Right ventricle myocardium superior (tissue), 1 donor: ENCODE measurements around the gene SMOC1. TPM values are rescaled to one million over a fixed set of nuclear protein-coding genes. Genes with fewer than 3 reads are reported as not detected.

Experiments
- ATAC-seq: fragments of 200-7000 bp; cut with Tn5 transposase; one replicate; pipeline ENCODE4 v1.9.1; 2020; ENCODE audit warnings: mild to moderate bottlenecking; ENCODE audit not compliant: poor library complexity
- DNase-seq: peaks from one replicate; pipeline ENCODE4 v3.0.0-alpha.2; 2020
- intact Hi-C: fragments of 100-400 bp; cut with DNase I; formaldehyde crosslinking; loops from one replicate; pipeline ENCODE4 v1.11.2; 2022
- long read RNA-seq: library from polyadenylated mRNA; unstranded; transcript quantifications from one replicate; pipeline ENCODE4 v2.0.0, GENCODE V29; 2021
- total RNA-seq: library from RNA; stranded (reverse); fragmentation: NEBNext Ultra II Directional; extraction: Animal tissue kit (Norgen Biotek cat#: 25700); gene quantifications from one replicate; pipeline ENCODE4 v1.2.1, GENCODE V29; 2021
- donor health status: DM: no; HTN: yes; CAD: no; lungs with severe emphysema.

Gene SMOC1
- total RNA-seq: 1.8 TPM
- long read RNA-seq: 0 reads

DNA sequence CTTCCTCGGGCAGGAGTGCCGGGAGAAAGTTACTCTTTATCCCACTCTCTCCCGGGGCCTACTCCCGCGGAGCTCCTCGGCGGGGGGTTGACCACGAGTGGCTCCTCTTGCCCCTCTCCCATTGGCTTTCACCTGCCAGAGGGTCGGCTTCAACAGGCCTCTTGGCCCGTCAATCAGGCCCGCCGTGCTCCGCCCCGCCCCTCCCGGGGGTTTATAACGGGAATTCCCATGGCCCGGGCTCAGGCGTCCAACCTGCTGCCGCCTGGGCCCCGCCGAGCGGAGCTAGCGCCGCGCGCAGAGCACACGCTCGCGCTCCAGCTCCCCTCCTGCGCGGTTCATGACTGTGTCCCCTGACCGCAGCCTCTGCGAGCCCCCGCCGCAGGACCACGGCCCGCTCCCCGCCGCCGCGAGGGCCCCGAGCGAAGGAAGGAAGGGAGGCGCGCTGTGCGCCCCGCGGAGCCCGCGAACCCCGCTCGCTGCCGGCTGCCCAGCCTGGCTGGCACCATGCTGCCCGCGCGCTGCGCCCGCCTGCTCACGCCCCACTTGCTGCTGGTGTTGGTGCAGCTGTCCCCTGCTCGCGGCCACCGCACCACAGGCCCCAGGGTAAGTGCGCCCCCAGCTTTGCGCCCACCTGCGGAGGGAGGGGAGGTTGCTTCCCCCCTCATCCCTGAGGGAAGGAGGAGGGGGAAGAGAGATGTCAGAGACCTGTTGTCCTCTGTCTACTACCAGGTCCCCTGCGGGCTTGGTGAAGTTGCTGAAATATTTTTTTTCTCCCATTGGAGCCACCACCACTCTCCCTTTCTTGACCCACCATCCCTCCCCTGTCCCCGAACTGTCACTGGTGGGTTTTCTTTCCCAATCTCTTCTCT lies at the start of gene SMOC1:
Gene SMOC1 (plus strand): TSS at position 242 of the 869 bp plus-strand sequence. CDS start 263 bp downstream, at position 505.
- ATAC-seq: peak; percentile 61
- intact Hi-C loops: no loop called here
- peak; percentile 60 for DNase-seq

DNA sequence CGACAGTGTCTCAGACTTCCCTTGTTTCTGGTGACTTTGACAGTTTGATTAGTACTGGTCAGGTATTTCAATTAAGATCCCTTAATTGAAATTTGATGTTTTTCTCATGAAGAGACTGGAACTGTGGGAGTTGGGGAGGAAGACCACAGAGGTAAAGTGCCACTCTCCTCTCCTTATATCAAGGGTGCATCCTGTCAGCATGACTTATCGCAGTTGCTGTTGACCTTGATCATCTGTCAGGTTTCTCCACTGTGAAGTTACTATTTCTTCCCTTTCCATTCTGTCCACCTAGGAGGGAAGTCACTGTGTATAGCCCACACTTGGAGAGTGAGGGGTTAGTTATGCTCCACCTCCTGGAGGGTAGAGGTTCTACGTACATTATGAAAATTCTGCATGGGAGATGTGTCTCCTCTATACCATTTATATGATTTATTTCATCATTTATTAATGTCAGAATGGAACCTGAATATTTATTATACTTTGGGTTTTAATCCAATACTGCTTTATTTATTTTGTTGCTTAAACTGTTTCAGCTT lies 40.3 kb upstream of the SMOC1 start:
- ATAC-seq: no peak
- intact Hi-C loops: no loop called here
- DNase-seq: no peak

DNA sequence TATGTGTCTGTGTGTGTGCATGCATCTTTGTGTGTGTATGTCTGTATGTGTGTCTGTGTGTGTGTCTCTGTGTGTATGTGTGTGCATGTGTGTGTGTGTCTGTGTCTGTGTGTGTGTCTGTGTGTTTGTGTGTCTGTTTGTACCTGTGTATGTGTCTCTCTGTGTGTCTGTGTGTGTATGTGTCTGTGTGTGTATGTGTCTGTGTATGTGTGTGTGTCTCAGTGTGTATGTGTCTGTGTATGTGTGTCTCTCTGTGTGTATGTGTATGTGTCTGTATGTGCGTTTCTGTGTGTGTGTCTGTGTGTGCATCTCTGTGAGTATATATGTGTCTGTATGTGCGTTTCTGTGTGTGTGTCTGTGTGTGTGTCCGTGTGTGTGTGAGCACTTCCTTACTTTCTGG lies 39.6 kb upstream of the SMOC1 start:
- intact Hi-C loops: no loop called here
- DNase-seq (no peak), ATAC-seq (no peak)

DNA sequence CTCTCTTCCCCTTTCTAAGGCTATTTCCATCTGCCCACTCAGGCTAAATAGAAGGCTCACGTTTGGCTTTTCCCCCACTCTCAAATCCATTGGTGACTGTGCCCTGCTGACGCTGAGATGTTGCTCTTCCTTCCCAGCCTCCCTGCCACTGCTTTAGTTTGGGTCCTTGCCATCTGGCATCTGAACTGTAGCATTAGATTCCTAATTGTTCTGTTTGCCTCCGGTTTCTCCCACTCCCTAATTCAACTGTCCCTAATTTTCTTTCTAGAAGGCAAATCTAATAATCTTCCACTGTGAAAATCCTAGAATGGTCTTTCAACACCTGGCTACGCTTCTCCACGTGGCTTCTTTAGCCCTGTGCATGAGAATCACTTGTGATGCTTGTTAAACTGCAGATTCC lies 37.6 kb upstream of the SMOC1 start:
- ATAC-seq (no peak), DNase-seq (no peak)
- intact Hi-C loops: no loop called here

GRCh38 chr14:69842686-69843420 lies 36.4 kb upstream of the SMOC1 start:
- intact Hi-C loops: no loop called here
- DNase-seq (no peak), ATAC-seq (no peak)

- DNase-seq (no peak), ATAC-seq (no peak)
- intact Hi-C loops: no loop called here
These were observed 35.0 kb upstream of the SMOC1 start for GRCh38 chr14:69844171-69844570.

GRCh38 chr14:69845050-69845581 lies 34.1 kb upstream of the SMOC1 start:
- ATAC-seq: no peak
- no peak for DNase-seq
- intact Hi-C loops: no loop called here

DNA sequence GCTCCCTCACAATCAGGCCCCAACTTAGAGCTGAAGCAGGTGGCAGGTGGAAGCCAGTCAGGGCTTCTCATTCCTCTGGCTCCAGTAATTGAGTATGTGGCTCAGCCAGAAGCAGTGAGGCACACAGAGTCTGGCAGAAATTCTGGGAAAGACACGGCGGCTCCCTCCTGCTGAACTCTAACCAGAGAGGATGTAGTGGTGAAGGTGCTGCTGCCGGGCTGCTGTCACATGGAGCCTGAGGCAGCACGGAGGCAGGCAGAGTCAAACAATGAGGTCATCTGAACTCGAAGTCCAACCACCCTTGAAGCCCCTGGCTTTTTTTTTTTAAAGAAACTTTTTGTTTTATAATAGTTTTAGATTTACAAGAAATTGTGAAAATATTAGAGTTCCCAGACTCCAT lies 33.4 kb upstream of the SMOC1 start:
- intact Hi-C loops: no loop called here
- ATAC-seq (no peak), DNase-seq (no peak)

DNA sequence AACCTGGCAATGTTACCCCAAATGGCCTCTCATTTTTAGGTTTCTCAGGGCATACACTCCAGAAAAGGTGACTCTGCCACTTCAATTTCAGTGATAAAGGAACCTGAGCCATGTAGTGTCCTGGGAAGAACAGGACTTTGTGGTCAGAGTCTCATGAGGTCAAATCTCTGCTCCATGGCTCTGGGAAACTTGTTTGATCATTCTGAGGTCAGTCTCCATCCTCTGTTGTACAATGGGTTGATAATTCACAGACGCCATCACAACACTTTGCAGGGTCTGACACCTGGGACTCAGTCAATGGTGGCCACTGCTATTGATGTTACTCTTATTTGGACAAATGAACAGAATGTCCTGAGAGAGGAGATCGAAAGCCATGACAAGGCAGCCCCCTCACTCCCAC lies 31.1 kb upstream of the SMOC1 start:
- ATAC-seq (no peak), DNase-seq (no peak)
- intact Hi-C loops: no loop called here

GRCh38 chr14:69848903-69849391 lies 30.3 kb upstream of the SMOC1 start:
- ATAC-seq: no peak
- DNase-seq: no peak
- intact Hi-C loops: no loop called here

GRCh38 chr14:69850086-69850735 lies 29.0 kb upstream of the SMOC1 start:
- DNase-seq: no peak
- no peak for ATAC-seq
- intact Hi-C loops: no loop called here

DNA sequence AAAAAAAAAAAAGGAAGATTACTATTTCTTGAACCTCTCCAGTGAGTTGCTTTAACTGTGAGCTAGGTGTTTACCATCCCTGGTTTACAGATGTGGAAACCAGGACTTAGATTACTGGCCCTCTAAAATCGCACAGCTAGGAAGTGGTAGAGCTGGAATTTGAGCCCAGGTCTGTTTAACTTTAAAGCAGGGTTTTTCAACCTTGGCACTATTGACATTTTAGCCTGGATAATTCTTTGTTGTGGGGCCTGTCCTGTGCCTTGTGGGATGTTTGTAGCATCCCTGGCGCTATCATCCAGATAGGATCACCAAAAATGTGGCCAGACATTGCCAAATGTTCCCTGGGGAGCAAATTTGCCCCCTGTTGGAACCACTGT lies 28.5 kb upstream of the SMOC1 start:
- intact Hi-C loops: no loop called here
- DNase-seq: no peak
- no peak for ATAC-seq

DNA sequence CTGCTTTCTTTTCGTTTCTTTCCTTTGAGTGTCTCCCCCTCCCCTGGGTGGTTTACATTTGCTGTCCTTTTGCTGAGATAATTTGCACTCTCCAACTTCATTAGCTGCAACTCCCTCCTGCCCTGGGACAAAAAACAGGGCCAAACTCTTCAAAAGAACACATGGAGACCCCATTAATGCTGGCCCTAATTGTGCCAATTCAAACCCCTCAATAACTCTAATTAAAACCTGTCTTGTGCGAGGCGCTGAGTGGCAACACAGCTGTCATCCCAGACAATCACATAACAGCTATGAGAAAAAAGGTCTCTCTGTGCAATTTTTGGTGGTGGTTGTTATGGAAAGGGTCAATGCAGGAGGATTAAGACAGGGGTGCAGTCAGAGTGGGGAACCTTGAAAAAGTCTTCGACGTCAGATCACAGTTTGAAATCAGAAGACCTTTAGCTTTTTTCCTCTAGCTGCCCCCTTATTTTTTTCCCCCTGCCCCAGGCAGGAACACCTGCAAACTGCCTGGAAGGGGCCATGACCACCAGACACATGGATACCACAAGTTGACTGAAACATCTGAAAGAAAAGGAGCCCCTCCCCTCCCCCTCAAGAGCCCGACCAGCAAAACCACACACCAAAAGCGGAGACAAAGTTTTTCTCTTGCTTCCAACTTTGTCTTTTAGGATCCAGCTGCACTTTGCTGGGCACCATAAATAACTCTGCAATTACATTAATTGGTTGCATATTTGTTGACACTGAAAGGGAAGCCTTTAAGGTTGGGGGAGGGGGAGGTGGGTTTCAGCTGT lies 26.5 kb upstream of the SMOC1 start:
- no peak for ATAC-seq

GRCh38 chr14:69853774-69854173 lies 25.4 kb upstream of the SMOC1 start:
- DNase-seq (no peak), ATAC-seq (no peak)
- intact Hi-C loops: no loop called here

More for the DNA sequence above, 26.5 kb upstream of the SMOC1 start:
- DNase-seq: no peak
- intact Hi-C loops: no loop called here

DNA sequence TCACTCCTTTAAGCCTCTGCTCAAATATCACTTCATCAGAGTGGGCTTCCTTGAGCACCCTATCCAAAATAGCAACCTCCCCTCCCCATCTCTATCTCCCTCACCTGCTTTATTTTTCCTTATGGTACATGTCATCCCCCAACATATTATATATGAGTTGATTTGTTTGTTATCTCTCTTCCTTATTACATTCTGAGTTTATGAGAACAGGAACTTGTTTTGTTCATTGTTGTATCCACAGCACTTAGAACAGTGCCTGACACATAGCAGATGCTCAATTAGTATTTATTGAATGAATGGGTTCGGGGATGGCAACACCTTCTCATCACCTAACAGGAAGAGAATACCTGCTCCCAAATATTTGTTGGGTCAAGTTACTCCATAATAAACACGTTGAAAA lies 24.6 kb upstream of the SMOC1 start:
- intact Hi-C loops: no loop called here
- DNase-seq: no peak
- no peak for ATAC-seq

DNA sequence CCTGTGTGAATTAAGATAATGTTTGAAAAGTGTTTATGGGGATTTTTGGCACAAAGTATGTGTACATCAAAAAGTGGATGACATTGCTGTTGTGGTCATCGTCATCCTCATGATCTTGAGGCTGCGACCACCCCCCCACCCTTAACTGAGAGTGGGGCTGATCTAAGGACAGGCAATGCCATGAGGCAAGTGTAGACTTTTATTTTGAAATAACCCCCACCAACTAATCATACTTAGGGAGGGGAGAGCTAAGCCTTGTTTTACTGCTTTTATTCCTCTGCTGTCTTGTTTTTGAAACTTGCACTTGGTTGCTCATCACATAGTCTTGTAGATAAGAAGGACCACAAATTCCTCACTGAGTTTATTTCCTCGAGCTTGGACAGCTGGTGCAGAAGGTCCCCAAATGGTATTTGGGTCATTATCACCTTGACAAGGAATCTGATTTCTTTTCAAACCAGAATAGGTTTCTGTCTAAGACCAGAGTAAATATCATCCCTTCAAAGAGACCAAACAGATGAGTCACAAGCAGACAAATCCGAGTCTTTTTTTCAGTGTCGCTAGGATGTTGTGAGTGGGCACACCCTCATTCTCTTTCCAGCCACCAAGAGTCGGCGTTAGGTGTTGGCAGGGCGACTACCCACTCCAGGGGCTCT lies 23.9 kb upstream of the SMOC1 start:
- ATAC-seq: no peak
- intact Hi-C loops: no loop called here
- no peak for DNase-seq

- intact Hi-C loops: no loop called here
- no peak for ATAC-seq
- no peak for DNase-seq
These were observed 20.4 kb upstream of the SMOC1 start for GRCh38 chr14:69858801-69859200.

- ATAC-seq: no peak
- no peak for DNase-seq
- intact Hi-C loops: no loop called here
These were observed 19.6 kb upstream of the SMOC1 start for GRCh38 chr14:69859591-69859990.
